Fibroblast of pulmonary artery (primary cell): ENCODE data around the gene ARHGAP27.

ENCODE experiments used
- DNase-seq: peaks from one replicate; pipeline ENCODE4 v3.0.0-alpha.2; 2010; ENCODE audit warnings: low read depth
- H3K4me3 ChIP-seq: replicated peaks from 2 replicates; pipeline ENCODE4 v1.5.1; 2011; ENCODE audit warnings: low read depth, mild to moderate bottlenecking, control low read depth, low read length, moderate library complexity
- TF ChIP-seq, protein P1 (sequence below): IDR thresholded peaks from 2 replicates; pipeline ENCODE4 v1.5.1; 2011; ENCODE audit warnings: mild to moderate bottlenecking, control low read depth, low read length, inconsistent platforms; ENCODE audit errors: missing control alignments

Gene ARHGAP27

DNA sequence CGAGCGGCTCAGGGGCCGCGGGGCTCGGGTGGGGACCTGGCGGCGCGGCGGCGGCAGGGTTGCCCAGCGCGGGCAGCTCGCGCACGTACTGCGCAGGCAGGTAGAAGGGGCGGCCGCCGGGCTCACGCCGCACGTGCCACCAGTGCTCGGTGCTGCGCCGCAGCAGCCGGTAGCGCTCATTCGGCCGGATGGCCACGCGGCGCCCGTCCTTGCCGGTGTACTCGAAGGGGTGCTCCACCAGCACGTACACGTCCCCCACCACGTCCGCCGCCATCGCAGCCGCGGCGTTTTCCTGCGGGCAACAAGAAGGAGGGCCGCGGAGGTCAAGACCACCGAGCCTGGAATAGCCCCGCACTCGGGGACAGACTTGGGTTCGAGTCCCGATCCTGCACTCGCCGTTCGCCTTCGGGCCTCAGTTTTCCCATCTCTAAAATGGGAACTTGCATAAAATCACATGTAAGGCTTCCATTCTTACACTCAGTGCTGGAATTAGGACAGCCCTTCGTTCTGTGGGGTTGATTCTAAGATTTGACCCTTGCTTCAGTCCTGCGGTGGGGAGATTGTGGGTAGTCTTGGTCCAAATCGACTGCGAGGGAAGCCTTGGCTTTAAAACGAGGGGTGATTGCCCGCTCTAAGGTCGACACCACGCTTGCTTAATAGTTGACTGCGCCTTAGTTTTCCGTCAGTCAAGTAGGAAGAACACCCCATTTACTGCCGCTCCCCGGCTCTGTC, 2.5 kb downstream of the ARHGAP27 start:
- TF ChIP-seq, protein P1, sequence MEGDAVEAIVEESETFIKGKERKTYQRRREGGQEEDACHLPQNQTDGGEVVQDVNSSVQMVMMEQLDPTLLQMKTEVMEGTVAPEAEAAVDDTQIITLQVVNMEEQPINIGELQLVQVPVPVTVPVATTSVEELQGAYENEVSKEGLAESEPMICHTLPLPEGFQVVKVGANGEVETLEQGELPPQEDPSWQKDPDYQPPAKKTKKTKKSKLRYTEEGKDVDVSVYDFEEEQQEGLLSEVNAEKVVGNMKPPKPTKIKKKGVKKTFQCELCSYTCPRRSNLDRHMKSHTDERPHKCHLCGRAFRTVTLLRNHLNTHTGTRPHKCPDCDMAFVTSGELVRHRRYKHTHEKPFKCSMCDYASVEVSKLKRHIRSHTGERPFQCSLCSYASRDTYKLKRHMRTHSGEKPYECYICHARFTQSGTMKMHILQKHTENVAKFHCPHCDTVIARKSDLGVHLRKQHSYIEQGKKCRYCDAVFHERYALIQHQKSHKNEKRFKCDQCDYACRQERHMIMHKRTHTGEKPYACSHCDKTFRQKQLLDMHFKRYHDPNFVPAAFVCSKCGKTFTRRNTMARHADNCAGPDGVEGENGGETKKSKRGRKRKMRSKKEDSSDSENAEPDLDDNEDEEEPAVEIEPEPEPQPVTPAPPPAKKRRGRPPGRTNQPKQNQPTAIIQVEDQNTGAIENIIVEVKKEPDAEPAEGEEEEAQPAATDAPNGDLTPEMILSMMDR: no peak
- H3K4me3 ChIP-seq: peak overlapping the region; percentile 17
- DNase-seq: no peak

DNA sequence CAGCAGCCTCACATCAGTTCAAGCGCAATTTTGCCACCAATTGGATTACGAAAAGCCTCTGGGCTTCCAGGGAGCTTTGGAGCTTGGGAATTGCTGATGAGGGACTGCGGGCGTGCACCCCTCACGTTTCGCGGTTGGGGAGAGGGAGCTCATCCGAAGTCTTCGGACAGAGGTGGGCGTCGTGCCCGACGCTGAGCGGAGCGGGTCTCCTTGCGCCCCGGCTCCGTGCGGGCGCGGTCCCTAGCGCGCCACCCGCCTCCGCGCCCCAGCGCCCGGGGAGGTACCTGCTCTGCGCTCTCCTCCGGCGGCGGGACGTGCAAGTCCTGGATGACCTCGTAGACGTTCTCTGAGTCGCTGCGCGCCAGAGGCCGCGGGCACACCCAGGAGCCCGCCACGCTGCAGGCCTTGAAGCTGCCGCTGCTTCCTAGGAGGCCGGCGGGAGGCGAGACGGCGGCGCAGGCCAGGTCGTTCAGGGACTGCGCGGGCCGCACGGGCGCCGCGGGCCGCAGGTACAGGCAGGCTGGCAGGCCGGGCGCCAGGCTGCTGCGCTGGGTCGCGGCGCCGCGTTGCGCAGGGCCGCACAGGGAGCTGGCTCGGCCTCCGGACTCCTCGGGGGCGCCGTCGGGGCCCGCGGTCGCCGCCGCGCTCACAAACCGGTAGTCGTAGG, 3.2 kb downstream of the ARHGAP27 start:
- TF ChIP-seq, protein P1: no peak
- no peak overlapping the region for H3K4me3 ChIP-seq
- no peak for DNase-seq

DNA sequence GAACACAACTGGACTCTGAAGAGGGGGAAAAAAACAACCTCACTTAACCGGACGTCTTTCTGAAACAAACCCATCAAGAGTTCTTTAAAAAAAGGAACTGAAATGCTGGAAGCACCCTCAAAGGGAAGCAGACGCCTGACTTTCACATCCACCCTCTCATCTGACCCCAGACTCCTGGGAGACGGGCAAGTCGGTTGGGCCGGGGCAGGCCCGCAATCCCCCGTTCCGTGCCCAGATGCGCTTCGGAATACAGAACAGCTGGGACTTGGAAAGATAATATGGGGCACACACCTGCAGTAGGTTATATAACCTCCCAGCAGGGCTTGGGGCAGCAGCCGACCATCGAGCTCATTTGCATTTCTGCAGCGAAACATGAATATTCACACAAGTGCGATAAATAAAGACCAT, 3.7 kb downstream of the ARHGAP27 start:
- no peak overlapping the region for H3K4me3 ChIP-seq
- no peak for DNase-seq
- TF ChIP-seq, protein P1: no peak

DNA sequence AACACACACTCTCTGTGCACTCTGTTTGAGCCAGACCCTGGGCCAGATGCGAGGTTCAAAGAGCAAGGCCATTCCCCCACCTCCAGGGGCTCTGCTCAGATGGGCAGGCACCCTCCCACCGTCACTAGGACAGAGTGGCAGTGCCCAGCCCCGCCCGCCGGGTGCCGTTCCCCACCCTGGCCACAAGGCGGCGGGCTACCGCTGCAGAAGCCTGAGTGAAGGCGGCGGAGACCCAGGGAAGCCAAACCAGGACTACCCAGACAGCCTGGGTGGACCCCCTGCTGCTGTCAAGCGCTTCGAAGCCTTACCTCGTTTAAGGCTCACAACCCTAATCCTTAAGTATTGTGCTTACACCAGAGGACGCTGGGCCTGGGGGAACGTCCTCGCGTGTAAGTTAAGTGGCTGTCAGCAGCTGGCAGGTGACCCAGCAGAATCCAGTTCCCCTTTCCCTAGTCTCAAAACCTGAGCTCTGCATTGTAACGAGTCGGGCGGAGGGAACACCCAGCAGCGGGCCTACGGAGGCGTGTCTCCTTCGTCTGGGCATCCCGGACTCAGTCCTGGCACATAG, 4.5 kb downstream of the ARHGAP27 start:
- DNase-seq: peak; percentile 59
- TF ChIP-seq, protein P1: peak; percentile 90
- no peak overlapping the region for H3K4me3 ChIP-seq

DNA sequence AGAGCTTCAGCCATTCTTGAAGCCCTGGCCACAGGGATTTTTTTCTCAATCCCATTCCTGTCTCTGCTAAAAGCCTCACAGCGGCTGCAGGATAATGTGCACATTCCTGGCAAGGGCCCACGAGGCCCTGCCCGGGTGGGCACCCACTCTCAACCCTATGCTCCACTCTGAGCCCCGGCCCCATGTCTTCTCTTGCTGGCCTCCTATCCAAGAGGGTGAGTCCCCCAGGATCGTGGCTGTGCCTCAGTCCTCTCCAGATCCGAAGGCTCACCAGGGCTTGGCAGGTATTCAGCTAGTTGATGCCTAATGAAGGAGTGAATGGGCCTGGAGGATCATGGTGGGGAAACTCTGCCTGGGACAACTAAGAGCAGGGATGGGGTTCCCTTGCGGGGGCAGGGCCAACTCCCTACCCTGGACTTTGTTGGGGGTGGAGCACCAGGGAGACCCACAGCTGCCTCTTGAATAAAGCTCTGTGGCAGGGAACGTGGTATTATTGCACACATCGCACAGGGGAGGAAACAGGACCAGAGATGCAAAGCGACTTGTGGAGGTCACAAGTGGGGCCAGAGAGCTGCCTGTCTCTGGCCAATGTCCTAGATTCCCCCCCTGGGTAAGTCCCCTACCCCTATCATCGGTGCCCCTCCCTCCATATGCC, 5.4 kb downstream of the ARHGAP27 start:
- no peak for DNase-seq
- no peak overlapping the region for H3K4me3 ChIP-seq
- TF ChIP-seq, protein P1: no peak

DNA sequence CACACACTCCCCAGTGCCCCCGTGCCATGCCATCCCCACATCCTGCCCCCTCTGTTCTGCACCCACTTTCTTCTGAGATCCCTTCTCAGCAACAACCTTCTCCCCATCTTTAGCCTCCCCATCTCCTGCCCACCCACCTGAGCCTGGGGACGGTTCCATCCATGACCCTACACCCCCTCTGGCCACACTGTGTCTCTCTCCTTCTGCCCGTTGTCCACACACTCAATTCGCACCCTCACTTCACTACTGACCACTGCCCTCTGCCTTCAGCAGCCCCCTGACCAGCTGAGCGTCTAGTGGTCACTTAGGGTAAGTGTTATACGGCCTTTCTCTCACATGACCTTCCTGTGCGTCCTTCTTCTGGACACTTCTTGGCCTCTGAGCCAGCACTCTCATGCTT, 6.1 kb downstream of the ARHGAP27 start:
- TF ChIP-seq, protein P1: no peak
- no peak for DNase-seq
- no peak overlapping the region for H3K4me3 ChIP-seq
